Duodenal mucosa (tissue), 2 donors: Measurements from ENCODE around the gene KCNIP1.

Experiments
- H3K27ac ChIP-seq: one replicate; pipeline ENCODE4 v1.7.0; 2013; ENCODE audit warnings: low read depth, low read length
- H3K27me3 ChIP-seq, 2 donors: one replicate each; pipeline ENCODE4 v1.7.0; 2013; ENCODE audit warnings: low read length in 2 of 2, control low read depth in 1 of 2; ENCODE audit not compliant: insufficient read depth in 2 of 2, control insufficient read depth in 1 of 2
- H3K36me3 ChIP-seq, 2 donors: one replicate each; pipeline ENCODE4 v1.7.0; 2013; ENCODE audit warnings: low read length in 2 of 2, control low read depth in 1 of 2; ENCODE audit not compliant: insufficient read depth in 2 of 2, control insufficient read depth in 1 of 2
- H3K4me1 ChIP-seq, 2 donors: one replicate each; pipeline ENCODE4 v1.7.0; 2013; ENCODE audit warnings: low read length in 2 of 2, control low read depth in 1 of 2; ENCODE audit not compliant: insufficient read depth in 2 of 2, control insufficient read depth in 1 of 2
- H3K4me3 ChIP-seq, 2 donors: one replicate each; pipeline ENCODE4 v1.7.0; 2013; ENCODE audit warnings: low read length in 2 of 2, low read depth in 1 of 2
- H3K9ac ChIP-seq, 2 donors: one replicate each; pipeline ENCODE4 v1.7.0; 2013; ENCODE audit warnings: low read length in 2 of 2, low read depth in 1 of 2
- H3K9me3 ChIP-seq, 2 donors: one replicate each; pipeline ENCODE4 v1.7.0; 2013; ENCODE audit warnings: low read length in 2 of 2, control low read depth in 1 of 2; ENCODE audit not compliant: control insufficient read depth in 1 of 2

The KCNIP1 gene

DNA sequence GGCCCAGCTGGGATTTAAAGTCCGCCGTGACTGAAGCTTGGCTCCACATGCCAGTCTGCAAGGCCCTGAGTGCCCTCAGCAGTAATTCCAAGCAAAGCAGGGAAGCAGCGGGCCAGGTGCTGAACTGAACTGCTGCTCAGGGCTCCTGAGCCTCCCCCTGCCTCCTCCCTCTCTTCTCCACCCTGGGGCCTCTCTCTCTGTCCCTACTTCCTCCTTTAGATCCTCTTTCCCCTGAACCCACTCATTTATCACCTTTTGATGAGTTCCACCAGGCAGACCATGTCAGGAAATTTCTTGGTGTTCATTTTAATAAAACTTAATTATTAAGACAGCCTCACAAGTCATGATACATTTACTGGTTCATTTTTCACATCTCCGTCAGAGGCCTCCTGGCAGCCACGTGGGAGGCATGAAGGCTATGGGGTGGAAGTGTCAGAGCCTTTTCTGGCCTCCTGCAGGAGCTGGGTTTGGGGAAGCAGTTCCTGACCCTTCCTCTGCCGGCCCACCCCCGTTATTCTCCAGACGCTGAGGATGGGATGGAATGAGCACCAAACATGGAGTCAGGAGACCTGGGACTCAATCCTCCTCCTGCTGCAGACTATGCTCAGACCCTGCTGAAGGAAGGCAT, 32.2 kb upstream of the KCNIP1 start:
- no peaks in the 10 kb centered on the region for H3K4me1 ChIP-seq
- no peaks in the 10 kb centered on the region for H3K27me3 ChIP-seq

DNA sequence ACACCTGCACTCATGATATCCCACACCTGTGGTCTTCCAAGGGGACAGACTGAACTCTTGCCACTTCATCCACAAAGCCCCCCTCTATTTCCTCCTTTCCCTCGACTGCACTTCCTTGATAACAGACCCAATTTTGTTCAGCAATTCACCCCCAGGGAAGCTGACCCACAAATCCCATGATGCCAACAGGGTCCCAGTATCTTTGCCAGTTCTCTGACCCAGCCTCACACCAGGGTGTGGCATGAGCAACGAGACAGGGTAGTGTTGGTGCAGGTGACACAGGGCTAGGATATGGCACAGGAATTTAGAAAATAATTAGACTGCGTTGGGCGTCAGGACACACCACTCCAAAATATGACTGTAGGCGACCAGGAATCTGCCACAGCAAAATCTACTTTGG, 30.2 kb upstream of the KCNIP1 start:
- H3K27ac ChIP-seq = no peak overlapping the region
- no peak overlapping the region for H3K9ac ChIP-seq
- no peak overlapping the region for H3K4me3 ChIP-seq
- no peaks in the 10 kb centered on the region for H3K36me3 ChIP-seq
- H3K4me1 ChIP-seq = no peaks in the 10 kb centered on the region
- peaks cover 0 to 2% of the 10 kb centered on the region in 2 donors for H3K9me3 ChIP-seq
- H3K27me3 ChIP-seq = no peaks in the 10 kb centered on the region

More for the DNA sequence above, 32.2 kb upstream of the KCNIP1 start:
- Histone ChIP-seq H3K36me3 (no peaks in the 10 kb centered on the region), H3K4me3 (no peak overlapping the region), H3K9ac (no peak overlapping the region), H3K9me3 (peaks cover 0 to 2% of the 10 kb centered on the region in 2 donors), H3K27ac (no peak overlapping the region)

DNA sequence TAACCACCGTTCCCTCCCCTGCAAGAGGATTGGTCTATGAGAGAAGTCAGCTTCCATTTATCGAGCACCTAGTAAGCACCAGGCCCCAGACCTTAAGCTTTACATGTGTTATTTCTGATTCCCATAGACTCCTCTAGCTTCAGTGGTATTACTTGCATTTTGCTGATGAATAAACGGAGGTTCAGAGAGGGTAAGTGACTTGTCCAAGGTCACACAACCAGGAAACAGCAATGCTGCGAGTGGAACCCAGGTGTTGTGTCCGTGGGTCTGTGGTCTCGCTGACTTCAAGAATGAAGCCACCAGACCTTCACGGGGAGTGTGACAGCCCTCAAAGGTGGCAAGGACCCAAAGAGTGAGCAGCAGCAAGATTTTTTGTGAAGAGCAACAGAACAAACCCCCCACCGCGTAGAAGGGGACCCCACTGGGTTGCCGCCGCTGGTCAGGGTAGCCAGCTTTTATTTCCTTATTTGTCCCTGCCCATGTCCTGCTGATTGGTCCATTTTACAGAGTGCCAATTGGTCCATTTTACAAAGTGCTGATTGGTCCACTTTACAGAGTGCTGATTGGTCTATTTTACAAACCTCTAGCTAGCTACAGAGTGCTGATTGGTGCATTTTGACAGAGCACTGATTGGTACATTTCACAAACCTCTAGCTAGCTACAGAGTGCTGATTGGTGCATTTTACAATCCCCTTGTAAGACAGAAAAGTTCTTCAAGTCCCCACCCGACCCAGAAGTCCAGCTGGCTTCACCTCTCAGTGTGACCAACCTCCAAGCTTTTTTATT, 29.1 kb upstream of the KCNIP1 start:
- H3K4me1 ChIP-seq = no peaks in the 10 kb centered on the region

DNA sequence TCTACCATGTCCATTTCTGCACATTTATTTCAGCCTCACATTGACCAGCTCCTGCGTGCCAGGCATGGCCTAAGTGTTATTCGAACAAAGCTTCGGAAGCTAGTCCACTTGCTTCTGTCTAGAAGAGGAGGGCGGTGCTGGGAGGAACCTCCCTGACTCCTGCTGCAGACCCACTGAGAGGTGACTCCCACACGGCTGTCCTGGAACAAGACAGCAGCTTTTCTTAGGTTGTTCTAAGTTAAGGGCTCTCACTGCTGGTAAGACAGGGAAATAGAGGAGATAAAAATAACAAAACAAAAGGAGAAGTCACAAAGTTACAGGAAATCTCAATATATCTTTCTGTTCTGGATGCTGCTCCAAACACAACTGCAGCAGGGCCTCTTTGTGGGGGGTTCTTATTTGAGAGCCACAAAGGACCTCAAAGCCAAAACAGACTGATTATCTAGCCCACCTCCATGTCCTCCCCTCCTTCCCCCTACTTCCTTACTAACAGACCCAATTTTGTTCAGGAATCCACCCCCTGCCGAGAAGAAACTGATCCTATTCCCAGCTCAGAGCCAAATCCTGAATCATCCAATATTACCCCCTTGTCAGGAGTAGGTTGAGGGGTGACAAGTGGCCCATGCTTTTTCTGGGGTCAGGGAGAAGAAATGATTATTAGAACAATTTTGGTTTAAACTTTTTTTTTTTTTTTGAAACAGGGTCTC, 28.4 kb upstream of the KCNIP1 start:
- Histone ChIP-seq H3K4me1 (no peaks in the 10 kb centered on the region), H3K9ac (no peak overlapping the region), H3K4me3 (no peak overlapping the region), H3K27ac (no peak overlapping the region), H3K36me3 (no peaks in the 10 kb centered on the region), H3K9me3 (peaks cover 0 to 2% of the 10 kb centered on the region in 2 donors), H3K27me3 (no peaks in the 10 kb centered on the region)

More for the DNA sequence above, 29.1 kb upstream of the KCNIP1 start:
- Histone ChIP-seq H3K9me3 (peaks cover 0 to 2% of the 10 kb centered on the region in 2 donors), H3K27me3 (no peaks in the 10 kb centered on the region), H3K9ac (no peak overlapping the region), H3K27ac (no peak overlapping the region), H3K4me3 (no peak overlapping the region), H3K36me3 (no peaks in the 10 kb centered on the region)

DNA sequence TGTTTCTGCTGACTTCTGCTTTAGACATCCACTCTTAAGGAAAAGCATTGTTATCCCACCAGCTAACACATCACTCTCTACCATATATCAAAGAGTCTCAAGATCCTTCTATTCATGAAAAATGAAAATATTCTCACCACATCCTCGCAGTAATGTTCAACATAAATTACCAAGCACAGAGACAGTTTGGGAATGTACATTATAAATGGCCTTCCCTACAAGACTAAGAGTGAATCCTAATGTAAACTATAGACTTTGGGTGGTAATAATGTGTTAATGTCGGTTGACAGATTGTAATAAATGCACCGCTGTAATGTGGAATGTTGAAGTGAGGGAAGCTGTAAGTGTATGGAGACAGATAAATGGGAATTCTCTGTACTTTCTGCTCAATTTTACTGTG, 27.1 kb upstream of the KCNIP1 start:
- no peak overlapping the region for H3K4me3 ChIP-seq
- H3K27me3 ChIP-seq = no peaks in the 10 kb centered on the region
- peaks cover 0 to 2% of the 10 kb centered on the region in 2 donors for H3K9me3 ChIP-seq
- H3K9ac ChIP-seq = no peak overlapping the region
- no peak overlapping the region for H3K27ac ChIP-seq
- no peaks in the 10 kb centered on the region for H3K36me3 ChIP-seq
- no peaks in the 10 kb centered on the region for H3K4me1 ChIP-seq

DNA sequence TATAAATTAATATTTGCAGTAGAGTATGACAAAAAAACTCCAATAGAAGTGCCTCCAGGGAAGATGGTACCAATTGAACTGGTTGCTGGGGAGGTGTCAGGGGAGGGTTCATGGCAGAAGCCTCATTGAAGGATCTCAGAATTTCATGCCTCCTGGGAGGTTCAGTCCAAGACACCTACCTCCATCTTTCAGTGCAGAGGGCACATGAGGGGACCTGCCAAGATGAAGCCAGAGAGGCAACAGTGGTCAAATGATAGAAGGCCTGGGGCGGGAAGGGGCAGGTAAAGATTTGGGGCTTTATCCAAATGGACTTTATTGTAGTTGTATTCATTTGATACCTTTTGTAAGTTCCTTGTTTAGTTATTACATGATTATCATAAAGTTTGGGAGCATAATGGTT, 25.9 kb upstream of the KCNIP1 start:
- Histone ChIP-seq H3K36me3 (no peaks in the 10 kb centered on the region), H3K4me1 (no peaks in the 10 kb centered on the region), H3K4me3 (no peak overlapping the region), H3K27me3 (no peaks in the 10 kb centered on the region), H3K27ac (no peak overlapping the region), H3K9ac (no peak overlapping the region), H3K9me3 (peaks cover 0 to 2% of the 10 kb centered on the region in 2 donors)

DNA sequence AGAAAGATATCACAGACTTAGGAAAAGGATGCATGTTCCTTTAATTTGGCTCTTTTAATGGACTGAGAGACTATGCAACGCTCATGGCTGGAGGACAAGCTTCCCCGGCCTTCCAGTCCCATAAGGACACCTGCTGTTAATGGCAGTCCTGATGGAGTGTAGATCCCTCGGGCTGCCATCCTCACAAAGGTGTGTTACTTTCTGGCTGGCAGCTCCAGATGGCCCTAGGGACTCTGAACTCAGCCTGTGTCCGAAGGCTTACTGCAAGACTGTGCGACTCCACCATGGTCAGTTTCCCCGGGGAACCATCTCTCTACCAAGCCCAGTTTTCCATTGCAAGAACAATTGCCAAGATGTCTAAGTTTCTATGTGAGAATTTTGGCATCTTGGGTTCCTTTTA, 25.5 kb upstream of the KCNIP1 start:
- Histone ChIP-seq H3K9me3 (peaks cover 0 to 2% of the 10 kb centered on the region in 2 donors), H3K27ac (no peak overlapping the region), H3K9ac (no peak overlapping the region), H3K36me3 (no peaks in the 10 kb centered on the region), H3K27me3 (no peaks in the 10 kb centered on the region), H3K4me1 (no peaks in the 10 kb centered on the region), H3K4me3 (no peak overlapping the region)

DNA sequence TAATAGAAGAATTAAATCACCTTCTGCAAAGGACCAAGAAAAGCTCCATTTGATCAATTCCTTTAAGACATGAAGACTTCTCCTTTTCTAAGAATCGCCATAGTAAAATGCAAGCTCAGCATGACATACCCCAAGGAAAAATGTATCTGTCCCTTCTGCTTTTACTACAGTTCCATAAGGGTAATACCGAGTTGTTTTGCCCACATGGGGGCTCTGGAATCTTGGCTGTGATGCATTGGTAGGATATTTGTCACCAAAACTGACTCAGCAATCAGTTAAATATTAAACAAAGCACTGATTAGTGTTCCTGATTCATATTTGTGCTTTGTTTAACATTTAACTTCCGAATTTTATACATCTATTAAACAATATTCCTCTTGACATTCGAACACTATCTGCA, 24.3 kb upstream of the KCNIP1 start:
- no peak overlapping the region for H3K9ac ChIP-seq
- H3K4me1 ChIP-seq = no peaks in the 10 kb centered on the region
- H3K4me3 ChIP-seq = no peak overlapping the region
- H3K27me3 ChIP-seq = no peaks in the 10 kb centered on the region
- no peaks in the 10 kb centered on the region for H3K36me3 ChIP-seq
- peaks cover 0 to 2% of the 10 kb centered on the region in 2 donors for H3K9me3 ChIP-seq
- no peak overlapping the region for H3K27ac ChIP-seq

DNA sequence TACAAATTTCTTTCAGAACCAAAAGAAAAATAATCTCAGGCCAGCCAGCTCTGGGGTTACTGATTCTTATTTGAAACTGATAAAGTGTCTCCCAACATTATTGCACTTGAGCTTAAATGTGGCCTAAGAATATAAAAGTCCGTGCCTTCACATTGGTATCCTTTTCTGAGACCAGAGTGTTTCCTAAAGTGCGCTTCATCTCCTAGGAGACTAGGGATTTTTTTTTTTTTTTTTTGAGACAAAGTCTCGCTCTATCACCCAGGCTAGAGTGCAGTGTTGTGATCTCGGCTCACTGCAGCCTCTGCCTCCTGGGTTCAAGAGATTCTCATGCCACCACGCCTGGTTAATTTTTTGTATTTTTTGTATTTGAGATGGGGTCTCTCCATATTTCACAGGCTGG, 23.6 kb upstream of the KCNIP1 start:
- no peaks in the 10 kb centered on the region for H3K4me1 ChIP-seq
- no peak overlapping the region for H3K4me3 ChIP-seq
- no peaks in the 10 kb centered on the region for H3K36me3 ChIP-seq
- H3K27ac ChIP-seq = no peak overlapping the region
- no peak overlapping the region for H3K9ac ChIP-seq
- H3K9me3 ChIP-seq = no peaks in the 10 kb centered on the region
- no peaks in the 10 kb centered on the region for H3K27me3 ChIP-seq

DNA sequence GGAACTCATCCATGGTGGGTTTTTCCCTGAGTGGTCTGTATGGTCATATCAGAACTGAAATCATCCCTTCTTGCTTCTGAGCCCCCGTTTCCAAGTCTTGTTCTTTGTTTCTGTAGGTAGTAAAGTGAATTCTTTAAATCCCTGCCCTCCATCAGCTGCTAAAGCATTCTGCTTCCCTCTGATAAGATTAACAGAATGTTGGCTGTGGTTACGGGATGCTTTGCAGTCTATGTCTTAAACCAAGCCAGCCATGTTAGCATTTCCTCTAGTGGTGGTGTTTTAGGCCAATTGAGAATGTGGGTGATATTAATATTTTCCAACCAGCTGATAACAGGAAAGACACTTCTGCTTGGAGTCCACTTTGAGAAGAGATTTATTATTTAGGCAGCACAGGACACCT, 22.0 kb upstream of the KCNIP1 start:
- Histone ChIP-seq H3K9me3 (no peaks in the 10 kb centered on the region), H3K9ac (no peak overlapping the region), H3K27ac (no peak overlapping the region), H3K4me3 (no peak overlapping the region), H3K4me1 (no peaks in the 10 kb centered on the region), H3K36me3 (no peaks in the 10 kb centered on the region), H3K27me3 (no peaks in the 10 kb centered on the region)
